ENCODE measurements around the gene OR13C4. TPM values are rescaled to one million over a fixed set of nuclear protein-coding genes. Genes with fewer than 3 reads are reported as not detected.

Gene OR13C4
- total and polyA plus RNA-seq, 2 of the 4 experiments (the other 2 are of a cell fraction) = not detected

- Histone ChIP-seq H3K14ac (replicated peaks; ENCODE audit: low read depth, low read length) (no peak overlapping the region), H4K20me1 (ENCODE audit: insufficient read depth, low read length) (no peaks in the 10 kb centered on the region), H3K56ac (ENCODE audit: extremely low read depth, insufficient read depth, low read length) (no peak overlapping the region), H2BK5ac (ENCODE audit: low read depth, low read length, poor library complexity, severe bottlenecking) (no peak overlapping the region), H3K9ac (ENCODE audit: low read depth, low read length) (no peak overlapping the region), H3K9me1 (ENCODE audit: insufficient read depth, low read length) (no peaks in the 10 kb centered on the region), H3K23ac (ENCODE audit: low read depth, low read length) (no peak overlapping the region), H2BK120ac (ENCODE audit: low read depth, low read length) (no peak overlapping the region), H3K9me3 (ENCODE audit: control insufficient read depth, insufficient read depth, low read length) (peaks cover 3% of the 10 kb centered on the region; the same call in 1 of the 2 replicates), H4K91ac (ENCODE audit: insufficient read depth, low read depth, low read length) (no peak overlapping the region), H2AK9ac (replicated peaks; ENCODE audit: low read depth, low read length, poor library complexity) (no peak overlapping the region), H4K8ac (ENCODE audit: low read depth in 2 of 2, low read length in 2 of 2) (no peak overlapping the region), H4K5ac (ENCODE audit: low read depth, low read length) (no peak overlapping the region), H2BK20ac (ENCODE audit: low read depth, low read length) (no peak overlapping the region), H3K4ac (ENCODE audit: low read depth, low read length) (no peak overlapping the region), H3K4me3 (ENCODE audit: insufficient read depth, low read depth, low read length) (no peak overlapping the region), H2AFZ (replicated peaks; ENCODE audit: low read length, poor library complexity) (no peak overlapping the region), H2AK5ac (ENCODE audit: low read depth, low read length) (no peak overlapping the region), H3K18ac (ENCODE audit: low read depth, low read length) (no peak overlapping the region), H3K27ac (ENCODE audit: insufficient read depth, low read length) (no peak overlapping the region), H2BK15ac (ENCODE audit: low read depth, low read length) (no peak overlapping the region), H3K79me1 (ENCODE audit: low read depth in 1 of 2, low read length in 2 of 2) (no peaks in the 10 kb centered on the region), H3K27me3 (ENCODE audit: control insufficient read depth, insufficient read depth, low read length) (no peaks in the 10 kb centered on the region), H3K4me1 (ENCODE audit: control insufficient read depth, insufficient read depth, low read length) (no peaks in the 10 kb centered on the region), H3K36me3 (ENCODE audit: control insufficient read depth, insufficient read depth, low read length) (no peaks in the 10 kb centered on the region), H3K4me2 (ENCODE audit: low read depth, low read length) (no peak overlapping the region)
- ChIA-PET POLR2A (ENCODE audit: unreplicated experiment) (no interaction called here), CTCF (no interaction called here)
- no TSS peak for BruUV-seq (replicated peaks)
- no peak for ATAC-seq (ENCODE audit: low read depth)
- WGBS, 2 experiments (ENCODE audit: extremely low coverage in 2 of 2, insufficient read length in 1 of 2) = no CpG with 5 or more reads among the region's 1 CpG
- dilution Hi-C loops (cut with HindIII; ENCODE audit: low sequenced_read_pairs, unreplicated experiment) (no loop called here), intact Hi-C loops (cut with micrococcal nuclease) (no loop called here), in situ Hi-C loops (cut with MboI; ENCODE audit: low sequenced_read_pairs) (no loop called here)
- TF ChIP-seq CEBPB (IDR thresholded peaks at IDR 0.05; ENCODE audit: low read depth, low read length) = no peak
- no peak for TF ChIP-seq MAFK (IDR thresholded peaks at IDR 0.05; ENCODE audit: low read depth, low read length)
- TF ChIP-seq BHLHE40 (IDR thresholded peaks at IDR 0.05; ENCODE audit: low read depth, low read length) = no peak
- no peak for TF ChIP-seq FOS (IDR thresholded peaks at IDR 0.05; ENCODE audit: low read depth, low read length)
- no peak for TF ChIP-seq SMC3 (IDR thresholded peaks at IDR 0.05; ENCODE audit: low read depth, low read length)
- TF ChIP-seq POLR2A (IDR thresholded peaks at IDR 0.05; ENCODE audit: low read depth, low read length) = no peak
- TF ChIP-seq RFX5 (IDR thresholded peaks at IDR 0.05; ENCODE audit: low read depth, low read length) = no peak
- TF ChIP-seq NFE2L2 (IDR thresholded peaks at IDR 0.05; ENCODE audit: low read depth, low read length) = no peak
- TF ChIP-seq CTCF (conservative IDR thresholded peaks at IDR 0.05; ENCODE audit: low read depth, low read length) = no peak
- no peak for TF ChIP-seq MAZ (IDR thresholded peaks at IDR 0.05; ENCODE audit: borderline replicate concordance, low read depth, low read length)
- TF ChIP-seq MXI1 (IDR thresholded peaks at IDR 0.05; ENCODE audit: borderline replicate concordance, low read depth, low read length) = no peak
- no peak for TF ChIP-seq ELK1 (IDR thresholded peaks at IDR 0.05; ENCODE audit: borderline replicate concordance, low read depth, low read length)
- no peak for DNase-seq
These were observed 26.3 kb upstream of the OR13C4 start for GRCh38 chr9:104553261-104553660.

Measured in IMR-90 (cell line).